GM13977 (cell line): ENCODE measurements around the gene OR5AK2.
"Not testable (repeated sequence)": the region's sequence is repeated elsewhere in the genome, so short reads cannot be mapped to it uniquely, and the experiment has no call there.

ENCODE experiments used
- DNase-seq: peaks from one replicate; pipeline ENCODE4 v3.0.0; 2012; ENCODE audit warnings: low spot score
- CTCF ChIP-seq: IDR thresholded peaks from 2 replicates; pipeline ENCODE4 v1.5.1; 2012; ENCODE audit warnings: mild to moderate bottlenecking, control low read depth; ENCODE audit not compliant: insufficient read depth; ENCODE audit errors: extremely low read depth, missing control alignments
- in situ Hi-C: fragments of 300-500 bp; cut with MboI; formaldehyde crosslinking; loops from one replicate; pipeline ENCODE4 v1.12.0; 2022; ENCODE audit warnings: low sequenced_read_pairs, low pct_unique_long_range_greater_than_20kb, mixed read lengths, inconsistent platforms; ENCODE audit not compliant: unreplicated experiment

The OR5AK2 gene

GRCh38 chr11:56988614-56989013, at the start of gene OR5AK2:
OR5AK2 (plus strand) TSS chr11:56988914; CDS start chr11:56988914, 0 bp downstream.
- no peak for TF ChIP-seq CTCF
- no peak for DNase-seq
- in situ Hi-C loops = no loop called here

GRCh38 chr11:56945526-56945925, 43.2 kb upstream of the OR5AK2 start:
- in situ Hi-C loops, DNase-seq: not testable (repeated sequence)

GRCh38 chr11:56948991-56949515, 39.7 kb upstream of the OR5AK2 start:
- TF ChIP-seq CTCF = no peak
- in situ Hi-C loops = no loop called here
- DNase-seq = no peak

- no peak for DNase-seq
- in situ Hi-C loops = no loop called here
- no peak for TF ChIP-seq CTCF
Observed at GRCh38 chr11:56950510-56950909, 38.2 kb upstream of the OR5AK2 start.

GRCh38 chr11:56953907-56954306, 34.8 kb upstream of the OR5AK2 start:
- DNase-seq, in situ Hi-C loops: not testable (repeated sequence)

- in situ Hi-C loops = no loop called here
- TF ChIP-seq CTCF = no peak
- DNase-seq = no peak
Observed at GRCh38 chr11:56961609-56962008, 27.1 kb upstream of the OR5AK2 start.

- no peak for DNase-seq
Observed at GRCh38 chr11:56967726-56968125, 21.0 kb upstream of the OR5AK2 start.

More at GRCh38 chr11:56967726-56968125, 21.0 kb upstream of the OR5AK2 start:
- TF ChIP-seq CTCF = no peak
- in situ Hi-C loops = no loop called here
